NCI-H82 treated with DMSO at 0.1 percent for 48 hours (cell line): ENCODE results near the gene DAB2IP.

Experiments used
- DNase-seq: peaks from one replicate; lab custom pipeline; 2025; ENCODE audit not compliant: unreplicated experiment; lab: John Stamatoyannopoulos, UW

DAB2IP gene

DNA sequence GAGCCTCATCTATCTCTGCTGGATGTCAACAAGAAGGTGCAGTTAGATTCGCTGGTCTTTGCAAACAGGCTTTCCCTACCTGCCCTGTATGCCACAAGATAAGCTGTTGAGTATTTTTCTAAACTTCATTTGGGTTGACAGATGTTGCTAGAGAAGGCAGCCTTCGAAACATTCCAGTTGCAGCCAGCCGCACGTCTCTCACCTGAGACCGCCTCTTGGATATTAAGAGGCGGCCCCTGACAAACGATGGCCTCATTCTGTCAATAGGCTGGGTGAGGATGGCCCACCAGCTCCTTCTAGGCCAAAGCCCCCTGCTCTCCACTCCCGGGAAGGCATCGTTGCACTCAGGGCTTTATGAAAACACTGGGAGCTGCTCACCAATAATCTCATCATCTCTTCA lies 181.6 kb downstream of the DAB2IP start:
- DNase-seq = no peak
